Sigmoid colon (tissue), 7 donors: ENCODE results near the gene C8G. TPM values are rescaled to one million over a fixed set of nuclear protein-coding genes. Genes with fewer than 3 reads are reported as not detected.

ENCODE experiments used
- DNase-seq: peaks from one replicate; pipeline ENCODE4 v3.0.0-alpha.2; 2019
- H3K27ac ChIP-seq, 4 donors: fragments of 200-600 bp; sonication (generic); one replicate each; pipeline ENCODE4 v1.5.1; 2016 to 2019; ENCODE audit warnings: mild to moderate bottlenecking in 1 of 4
- H3K27me3 ChIP-seq, 3 donors: fragments of 200-600 bp; sonication (generic); one replicate each; pipeline ENCODE4 v1.5.1; 2019; ENCODE audit warnings: mild to moderate bottlenecking in 1 of 3
- H3K36me3 ChIP-seq, 4 donors: fragments of 200-600 bp; sonication (generic); one replicate each; pipeline ENCODE4 v1.5.1; 2016 to 2019
- H3K4me1 ChIP-seq, 4 donors: fragments of 200-600 bp; sonication (generic); one replicate each; pipeline ENCODE4 v1.5.1; 2017 to 2019
- H3K4me3 ChIP-seq, 4 donors: fragments of 200-600 bp; sonication (generic); one replicate each; pipeline ENCODE4 v1.5.1; 2017 to 2019; ENCODE audit warnings: mild to moderate bottlenecking in 2 of 4, moderate library complexity in 1 of 4
- H3K9me3 ChIP-seq, 4 donors: fragments of 200-600 bp in 3 of 4; sonication (generic) in 3 of 4; one replicate each; pipeline versions ENCODE4 v1.5.1 to v1.6.1; 2013 to 2019
- EP300 ChIP-seq, 4 donors: sonication (generic); formaldehyde crosslinking; IDR thresholded peaks; one replicate each; pipeline ENCODE4 v1.6.1; 2017; ENCODE audit warnings: antibody characterized with exemption in 4 of 4
- POLR2A ChIP-seq, 2 donors: fragments of 450-650 bp; IDR thresholded peaks; one replicate each; pipeline ENCODE4 v1.6.1; 2016; ENCODE audit warnings: antibody characterized with exemption in 2 of 2, mild to moderate bottlenecking in 2 of 2, moderate library complexity in 2 of 2
- POLR2AphosphoS5 ChIP-seq, 4 donors: sonication (generic); formaldehyde crosslinking; IDR thresholded peaks; one replicate each; pipeline ENCODE4 v1.6.1; 2017; ENCODE audit warnings: antibody characterized with exemption in 4 of 4
- WGBS, 2 donors: extraction: QIAGEN DNeasy Blood & Tissue Kit; methylation state at CpG; one replicate each; pipeline ENCODE4 v1.1.7; 2013; 5-methylcytosine and 5-hydroxymethylcytosine counted together
- intact Hi-C: fragments of 100-400 bp; cut with DNase I; formaldehyde crosslinking; loops from one replicate; pipeline ENCODE4 v1.15.1; 2023
- polyA plus RNA-seq, 3 donors: library from polyadenylated mRNA; stranded (reverse); fragments of 200-250 nt; gene quantifications; one replicate each; pipeline ENCODE4 v1.2.3, GENCODE V29; 2013
- total RNA-seq, 4 donors: library from RNA; depleted of rRNA; stranded (reverse); fragments of >200 nt; gene quantifications; one replicate each; pipeline ENCODE4 v1.1.0, GENCODE V29; 2016
- TF ChIP-seq, protein P1 (sequence below), 4 experiments: fragments of 450-650 bp in 3 of 4; fragments of 200-600 bp in 1 of 4; IDR thresholded peaks; one replicate each; pipeline ENCODE4 v1.5.1; 2016 to 2019; ENCODE audit warnings: antibody characterized with exemption in 4 of 4, mild to moderate bottlenecking in 3 of 4, moderate library complexity in 2 of 4
- donor health status: healthy with polysubstance abuse.
- donor health status: Bipolar disorder and iron deficiency.
- donor health status: healthy.

The C8G gene
- total RNA-seq = not detected
- 10 to 100 TPM in 1 of 3 donors, 1 to 10 TPM in 2; 4.2 to 11.1 (median 5.4) TPM for polyA plus RNA-seq

DNA sequence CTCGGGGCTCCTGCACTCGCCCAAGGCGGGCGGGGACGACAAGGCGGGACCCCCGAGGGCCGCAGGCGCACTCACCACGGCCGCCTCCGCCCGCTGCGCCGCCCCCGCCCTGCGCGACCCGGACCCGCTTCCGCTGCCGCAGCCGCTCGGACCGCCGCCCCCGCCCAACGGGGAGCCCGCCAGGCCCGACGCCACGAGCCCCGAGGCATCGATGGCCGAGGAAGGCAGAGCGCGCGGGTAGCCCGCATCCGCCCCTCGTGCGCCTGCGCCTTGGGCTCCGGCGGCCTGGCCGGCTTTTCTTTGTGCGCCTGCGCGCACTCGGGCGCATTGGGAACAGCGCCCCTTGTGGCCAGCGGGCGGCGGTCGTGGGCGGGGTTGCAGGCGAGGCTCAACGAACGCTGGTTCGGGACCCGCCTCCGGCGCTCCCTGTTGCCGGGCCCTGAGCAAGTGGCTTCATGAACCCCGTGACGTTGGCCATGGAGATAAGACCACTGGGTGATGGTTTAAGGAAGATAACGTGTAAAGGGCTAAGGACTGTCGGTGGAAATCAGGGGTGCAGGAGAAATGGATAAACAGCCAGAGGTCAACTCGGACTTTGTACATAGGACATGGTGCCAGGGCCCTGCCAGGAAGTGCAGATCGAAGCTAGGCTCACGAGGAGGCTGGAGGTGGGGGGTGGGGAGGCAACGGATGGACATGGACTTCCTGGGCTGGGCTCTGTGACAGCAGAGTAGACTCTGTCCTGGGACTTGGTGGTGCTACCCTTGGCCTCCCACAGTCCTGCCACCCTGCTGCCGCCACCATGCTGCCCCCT lies at the start of gene C8G, which contains the start of gene FBXW5:
Gene C8G (plus strand): TSS at position 725 of the 814 bp plus-strand sequence. CDS start 78 bp downstream, at position 803.
Gene FBXW5 (minus strand): TSS at position 220 of the 814 bp plus-strand sequence. CDS start 655 bp downstream, outside the sequence.
- peak; percentile 97 for DNase-seq
- Histone ChIP-seq H3K4me3 (peak within 1 kb of the TSS; percentile 74 to 99 (median 88)), H3K36me3 (peaks cover 30 to 34% (median 33%) of the 10 kb centered on the region in 4 donors), H3K4me1 (peaks cover 0 to 35% (median 26%) of the 10 kb centered on the region in 4 donors), H3K27me3 (no peaks in the 10 kb centered on the region), H3K9me3 (no peaks in the 10 kb centered on the region), H3K27ac (peak within 1 kb of the TSS; percentile 84 to 96 (median 92))
- TF ChIP-seq EP300 (IDR thresholded peaks at IDR 0.05) = no peak
- TF ChIP-seq, protein P1, sequence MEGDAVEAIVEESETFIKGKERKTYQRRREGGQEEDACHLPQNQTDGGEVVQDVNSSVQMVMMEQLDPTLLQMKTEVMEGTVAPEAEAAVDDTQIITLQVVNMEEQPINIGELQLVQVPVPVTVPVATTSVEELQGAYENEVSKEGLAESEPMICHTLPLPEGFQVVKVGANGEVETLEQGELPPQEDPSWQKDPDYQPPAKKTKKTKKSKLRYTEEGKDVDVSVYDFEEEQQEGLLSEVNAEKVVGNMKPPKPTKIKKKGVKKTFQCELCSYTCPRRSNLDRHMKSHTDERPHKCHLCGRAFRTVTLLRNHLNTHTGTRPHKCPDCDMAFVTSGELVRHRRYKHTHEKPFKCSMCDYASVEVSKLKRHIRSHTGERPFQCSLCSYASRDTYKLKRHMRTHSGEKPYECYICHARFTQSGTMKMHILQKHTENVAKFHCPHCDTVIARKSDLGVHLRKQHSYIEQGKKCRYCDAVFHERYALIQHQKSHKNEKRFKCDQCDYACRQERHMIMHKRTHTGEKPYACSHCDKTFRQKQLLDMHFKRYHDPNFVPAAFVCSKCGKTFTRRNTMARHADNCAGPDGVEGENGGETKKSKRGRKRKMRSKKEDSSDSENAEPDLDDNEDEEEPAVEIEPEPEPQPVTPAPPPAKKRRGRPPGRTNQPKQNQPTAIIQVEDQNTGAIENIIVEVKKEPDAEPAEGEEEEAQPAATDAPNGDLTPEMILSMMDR (IDR thresholded peaks at IDR 0.05) = peak; percentile 94 to 99 (median 96)
- peak in 3 of 4 donors; percentile 49 to 67 (median 56) for TF ChIP-seq POLR2AphosphoS5 (IDR thresholded peaks at IDR 0.05)
- intact Hi-C loops = loop anchor here (1.0 to 5.0 kb wide), 6 partner anchors 57 to 462 kb away; partner anchors contain the start of genes ABCA2, AJM1, EDF1 and SEC16A
- 3 to 5% methylated on average over 74 of the region's 74 CpGs for WGBS, 2 donors

DNA sequence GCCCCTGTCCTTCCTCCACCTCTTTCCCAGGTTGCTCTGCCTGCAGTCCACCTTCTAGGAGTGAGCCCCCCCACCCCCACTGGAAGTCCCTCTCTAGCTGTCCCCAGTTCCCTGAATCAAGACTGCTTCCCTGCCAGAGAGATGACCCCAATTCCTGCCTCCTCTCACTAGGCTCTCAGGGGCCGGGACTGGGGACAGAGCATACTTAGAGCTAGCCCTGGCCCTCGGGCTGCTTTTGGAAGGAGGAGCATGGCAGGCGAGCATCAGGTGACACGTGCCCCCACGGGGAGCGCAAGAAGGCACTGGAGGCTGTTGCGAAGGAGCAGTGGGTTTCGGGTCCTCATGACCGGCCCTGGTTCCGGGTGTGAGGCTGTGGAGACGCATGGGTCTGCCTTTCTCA lies 49.0 kb upstream of the C8G start:
- no peak for TF ChIP-seq POLR2A (IDR thresholded peaks at IDR 0.05)
- TF ChIP-seq POLR2AphosphoS5 (IDR thresholded peaks at IDR 0.05) = no peak
- TF ChIP-seq, protein P1 (IDR thresholded peaks at IDR 0.05) = no peak
- TF ChIP-seq EP300 (IDR thresholded peaks at IDR 0.05) = no peak
- DNase-seq = no peak
- Histone ChIP-seq H3K4me1 (peaks cover 0 to 3% (median 0%) of the 10 kb centered on the region in 4 donors), H3K27me3 (no peaks in the 10 kb centered on the region), H3K9me3 (no peaks in the 10 kb centered on the region), H3K27ac (no peak overlapping the region), H3K4me3 (no peak overlapping the region), H3K36me3 (peaks cover 9 to 28% (median 15%) of the 10 kb centered on the region in 4 donors)
- 84 to 86% methylated on average over 11 of the region's 11 CpGs for WGBS, 2 donors
- intact Hi-C loops = no loop called here

DNA sequence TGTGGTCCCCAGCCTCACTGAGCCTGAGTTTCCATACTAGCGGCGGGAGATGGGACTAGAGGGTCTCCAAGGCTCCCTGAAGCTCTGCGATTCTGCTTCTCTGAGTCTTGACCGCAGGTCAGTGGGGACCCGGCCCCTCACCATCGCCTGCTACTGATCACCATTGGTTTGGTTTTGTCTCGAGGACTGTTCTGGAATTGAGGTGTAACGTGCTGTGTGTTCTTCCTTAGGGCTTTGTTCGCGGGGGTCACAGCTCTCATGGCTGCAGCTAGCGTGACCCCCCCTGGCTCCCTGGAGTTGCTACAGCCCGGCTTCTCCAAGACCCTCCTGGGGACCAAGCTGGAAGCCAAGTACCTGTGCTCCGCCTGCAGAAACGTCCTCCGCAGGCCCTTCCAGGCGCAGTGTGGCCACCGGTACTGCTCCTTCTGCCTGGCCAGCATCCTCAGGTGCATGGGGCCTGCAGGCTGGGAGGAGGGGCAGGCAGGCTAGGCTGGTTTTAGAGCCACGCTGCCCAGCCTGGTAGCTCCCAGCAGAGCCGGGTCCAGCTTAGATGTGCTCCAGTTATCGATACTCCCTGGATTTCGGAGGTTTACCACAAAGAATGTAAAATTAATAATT lies 46.5 kb upstream of the C8G start:
- WGBS, 2 donors = 88 to 93% methylated on average over 21 of the region's 21 CpGs
- Histone ChIP-seq H3K4me3 (no peak overlapping the region), H3K27ac (no peak overlapping the region), H3K9me3 (no peaks in the 10 kb centered on the region), H3K27me3 (no peaks in the 10 kb centered on the region), H3K36me3 (peaks cover 9 to 23% (median 15%) of the 10 kb centered on the region in 4 donors), H3K4me1 (peaks cover 0 to 25% (median 22%) of the 10 kb centered on the region in 4 donors)
- DNase-seq = no peak
- TF ChIP-seq, protein P1 (IDR thresholded peaks at IDR 0.05) = no peak
- TF ChIP-seq EP300 (IDR thresholded peaks at IDR 0.05) (no peak), POLR2A (IDR thresholded peaks at IDR 0.05) (no peak), POLR2AphosphoS5 (IDR thresholded peaks at IDR 0.05) (no peak)
- intact Hi-C loops = no loop called here

DNA sequence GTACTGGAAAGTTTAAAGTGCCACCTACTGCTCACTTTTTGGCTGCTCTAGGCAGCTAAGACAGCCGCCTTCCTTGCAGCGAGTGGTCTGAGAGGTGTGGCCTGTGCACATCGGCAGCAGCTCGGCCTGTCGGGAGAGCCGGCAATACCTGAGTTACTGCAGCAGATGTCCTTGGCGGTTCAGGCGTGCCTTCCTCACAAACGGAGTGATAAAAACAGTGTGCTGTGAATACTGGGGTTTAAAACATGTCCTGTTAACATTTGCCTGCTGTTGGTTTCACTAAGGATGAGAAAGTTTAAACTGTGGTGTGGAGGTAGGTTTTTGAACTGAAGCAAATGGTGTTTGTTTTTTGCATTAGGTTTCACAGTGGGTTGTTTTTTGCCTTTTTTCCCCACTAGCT lies 45.8 kb upstream of the C8G start:
- Histone ChIP-seq H3K4me1 (peaks cover 0 to 25% (median 22%) of the 10 kb centered on the region in 4 donors), H3K27ac (no peak overlapping the region), H3K36me3 (peaks cover 9 to 23% (median 15%) of the 10 kb centered on the region in 4 donors), H3K4me3 (no peak overlapping the region), H3K27me3 (no peaks in the 10 kb centered on the region), H3K9me3 (no peaks in the 10 kb centered on the region)
- no peak for DNase-seq
- intact Hi-C loops = no loop called here
- no peak for TF ChIP-seq POLR2AphosphoS5 (IDR thresholded peaks at IDR 0.05)
- no peak for TF ChIP-seq EP300 (IDR thresholded peaks at IDR 0.05)
- TF ChIP-seq, protein P1 (IDR thresholded peaks at IDR 0.05) = no peak
- TF ChIP-seq POLR2A (IDR thresholded peaks at IDR 0.05) = no peak
- 15 to 61% methylated on average over 9 of the region's 9 CpGs for WGBS, 2 donors
